HepG2 (cell line): ENCODE measurements around the gene RAD50.

Experiments used
- ATF6 ChIP-seq: sonication (generic); formaldehyde crosslinking; conservative IDR thresholded peaks from 2 replicates; pipeline ENCODE4 v1.4.0; 2020; ENCODE audit warnings: missing genetic modification reagents
- CBX5 ChIP-seq: sonication (generic); formaldehyde crosslinking; IDR thresholded peaks from 2 replicates; pipeline ENCODE4 v1.4.0; 2020; ENCODE audit warnings: missing genetic modification reagents, borderline replicate concordance
- CTCF ChIP-seq: sonication (generic); formaldehyde crosslinking; IDR thresholded peaks from 2 replicates; pipeline ENCODE4 v1.5.0; 2020; ENCODE audit warnings: mild to moderate bottlenecking, missing genetic modification reagents, moderate library complexity
- HDAC6 ChIP-seq: fragments of 200-600 bp; sonication (generic); IDR thresholded peaks from 2 replicates; pipeline ENCODE4 v1.7.0; 2017; ENCODE audit warnings: mild to moderate bottlenecking, antibody characterized with exemption, low read length, low read depth
- POLR2AphosphoS5 ChIP-seq: IDR thresholded peaks from 2 replicates; pipeline ENCODE4 v1.6.1; 2012; ENCODE audit warnings: low read depth, low read length
- THAP11 ChIP-seq: IDR thresholded peaks from 2 replicates; pipeline ENCODE4 v1.6.1; 2016; ENCODE audit warnings: missing biosample characterization, missing genetic modification reagents
- ZFP1 ChIP-seq: IDR thresholded peaks from 2 replicates; pipeline ENCODE4 v1.6.1; 2016
- ZNF333 ChIP-seq: sonication (generic); formaldehyde crosslinking; IDR thresholded peaks from 2 replicates; pipeline ENCODE4 v1.4.0; 2020; ENCODE audit warnings: mild to moderate bottlenecking, missing genetic modification reagents, borderline replicate concordance

- TF ChIP-seq CTCF (CRISPR knock-in tag) (no peak), POLR2AphosphoS5 (no peak), ZNF333 (CRISPR knock-in tag) (no peak), ZFP1 (CRISPR knock-in tag) (no peak), HDAC6 (no peak), CBX5 (no peak), ATF6 (CRISPR knock-in tag) (no peak), THAP11 (CRISPR knock-in tag) (no peak)
Measured at GRCh38 chr5:132540149-132540548, 16.6 kb upstream of the RAD50 start.
